Activated naive CD4-positive, alpha-beta T cell treated with anti-CD3 and anti-CD28 coated beads, Interleukin-2, amount 50 U/mL, for 24 hours (primary cell): ENCODE measurements around the gene CCDC85B.
A peak's percentile ranks its signal among the peaks of the same experiment; 100 is the strongest.

Source experiments
- H3K27ac Mint-ChIP-seq: one replicate; pipeline ENCODE4 v1.8.0; 2021; ENCODE audit warnings: mild to moderate bottlenecking, mixed read lengths
- H3K27me3 Mint-ChIP-seq: one replicate; pipeline ENCODE4 v1.8.0; 2021; ENCODE audit warnings: mixed read lengths
- H3K36me3 Mint-ChIP-seq: one replicate; pipeline ENCODE4 v1.8.0; 2021; ENCODE audit warnings: mixed read lengths
- H3K4me1 Mint-ChIP-seq: one replicate; pipeline ENCODE4 v1.8.0; 2021; ENCODE audit warnings: mixed read lengths
- H3K4me3 Mint-ChIP-seq: one replicate; pipeline ENCODE4 v1.8.0; 2021; ENCODE audit warnings: mild to moderate bottlenecking, mixed read lengths
- H3K9me3 Mint-ChIP-seq: one replicate; pipeline ENCODE4 v1.8.0; 2021; ENCODE audit warnings: mixed read lengths

The CCDC85B gene

GRCh38 chr11:65919573-65920371 is 29.3 kb downstream of the CCDC85B start:
- Mint-ChIP-seq H3K9me3 (no peaks in the 10 kb centered on the region), H3K4me3 (peak overlapping the region; percentile 91), H3K4me1 (peaks cover 52% of the 10 kb centered on the region), H3K36me3 (peaks cover 6% of the 10 kb centered on the region), H3K27ac (peak overlapping the region; percentile 90), H3K27me3 (no peaks in the 10 kb centered on the region)

GRCh38 chr11:65920372-65920802 is 29.9 kb downstream of the CCDC85B start:
- Mint-ChIP-seq H3K9me3 (no peaks in the 10 kb centered on the region), H3K27me3 (no peaks in the 10 kb centered on the region), H3K4me1 (peaks cover 46% of the 10 kb centered on the region), H3K36me3 (peaks cover 6% of the 10 kb centered on the region), H3K4me3 (peak overlapping the region; percentile 91), H3K27ac (peak overlapping the region; percentile 80)

GRCh38 chr11:65921033-65921555 is 30.6 kb downstream of the CCDC85B start:
- peak overlapping the region; percentile 91 for H3K4me3 Mint-ChIP-seq
- H3K4me1 Mint-ChIP-seq = peaks cover 41% of the 10 kb centered on the region
- no peaks in the 10 kb centered on the region for H3K9me3 Mint-ChIP-seq
- H3K36me3 Mint-ChIP-seq = peaks cover 6% of the 10 kb centered on the region
- H3K27ac Mint-ChIP-seq = no peak overlapping the region
- no peaks in the 10 kb centered on the region for H3K27me3 Mint-ChIP-seq

- Mint-ChIP-seq H3K27ac (no peak overlapping the region), H3K27me3 (no peaks in the 10 kb centered on the region), H3K4me1 (peaks cover 34% of the 10 kb centered on the region), H3K9me3 (no peaks in the 10 kb centered on the region), H3K36me3 (peaks cover 6% of the 10 kb centered on the region), H3K4me3 (no peak overlapping the region)
Measured at GRCh38 chr11:65921876-65922275, 31.4 kb downstream of the CCDC85B start.

- H3K4me1 Mint-ChIP-seq = peaks cover 36% of the 10 kb centered on the region
- H3K4me3 Mint-ChIP-seq = peak overlapping the region; percentile 15
- peak overlapping the region; percentile 63 for H3K27ac Mint-ChIP-seq
- peaks cover 6% of the 10 kb centered on the region for H3K36me3 Mint-ChIP-seq
- no peaks in the 10 kb centered on the region for H3K27me3 Mint-ChIP-seq
- H3K9me3 Mint-ChIP-seq = no peaks in the 10 kb centered on the region
Measured at GRCh38 chr11:65922565-65922964, 32.1 kb downstream of the CCDC85B start.

- Mint-ChIP-seq H3K27ac (no peak overlapping the region), H3K4me1 (peaks cover 45% of the 10 kb centered on the region), H3K9me3 (no peaks in the 10 kb centered on the region), H3K27me3 (no peaks in the 10 kb centered on the region), H3K36me3 (peaks cover 6% of the 10 kb centered on the region), H3K4me3 (no peak overlapping the region)
Measured at GRCh38 chr11:65925397-65925796, 34.9 kb downstream of the CCDC85B start.

- Mint-ChIP-seq H3K36me3 (peaks cover 2% of the 10 kb centered on the region), H3K4me1 (peaks cover 40% of the 10 kb centered on the region), H3K27me3 (no peaks in the 10 kb centered on the region), H3K9me3 (no peaks in the 10 kb centered on the region), H3K4me3 (peak overlapping the region; percentile 76), H3K27ac (peak overlapping the region; percentile 93)
Measured at GRCh38 chr11:65927904-65928397, 37.5 kb downstream of the CCDC85B start.

- Mint-ChIP-seq H3K27me3 (no peaks in the 10 kb centered on the region), H3K9me3 (no peaks in the 10 kb centered on the region), H3K4me1 (peaks cover 36% of the 10 kb centered on the region), H3K27ac (peak overlapping the region; percentile 93), H3K36me3 (no peaks in the 10 kb centered on the region), H3K4me3 (peak overlapping the region; percentile 76)
Measured at GRCh38 chr11:65928667-65929066, 38.2 kb downstream of the CCDC85B start.

- H3K4me1 Mint-ChIP-seq = peaks cover 34% of the 10 kb centered on the region
- H3K27ac Mint-ChIP-seq = no peak overlapping the region
- H3K36me3 Mint-ChIP-seq = no peaks in the 10 kb centered on the region
- H3K4me3 Mint-ChIP-seq = no peak overlapping the region
- H3K27me3 Mint-ChIP-seq = no peaks in the 10 kb centered on the region
- H3K9me3 Mint-ChIP-seq = no peaks in the 10 kb centered on the region
Measured at GRCh38 chr11:65931773-65932557, 41.5 kb downstream of the CCDC85B start.

- Mint-ChIP-seq H3K4me1 (peaks cover 28% of the 10 kb centered on the region), H3K27ac (no peak overlapping the region), H3K27me3 (no peaks in the 10 kb centered on the region), H3K36me3 (no peaks in the 10 kb centered on the region), H3K4me3 (no peak overlapping the region), H3K9me3 (no peaks in the 10 kb centered on the region)
Measured at GRCh38 chr11:65932558-65932919, 42.1 kb downstream of the CCDC85B start.

GRCh38 chr11:65934014-65934413 is 43.5 kb downstream of the CCDC85B start:
- Mint-ChIP-seq H3K27me3 (no peaks in the 10 kb centered on the region), H3K4me3 (no peak overlapping the region), H3K9me3 (no peaks in the 10 kb centered on the region), H3K27ac (no peak overlapping the region), H3K36me3 (no peaks in the 10 kb centered on the region), H3K4me1 (peaks cover 13% of the 10 kb centered on the region)

- Mint-ChIP-seq H3K9me3 (no peaks in the 10 kb centered on the region), H3K36me3 (no peaks in the 10 kb centered on the region), H3K27ac (no peak overlapping the region), H3K4me3 (no peak overlapping the region), H3K27me3 (no peaks in the 10 kb centered on the region), H3K4me1 (no peaks in the 10 kb centered on the region)
Measured at GRCh38 chr11:65937766-65938165, 47.3 kb downstream of the CCDC85B start.
